Smooth muscle cell (in vitro differentiated cells): Measurements from ENCODE around the gene EIF4H. TPM values are rescaled to one million over a fixed set of nuclear protein-coding genes. Genes with fewer than 3 reads are reported as not detected.
"Not testable (repeated sequence)": the region's sequence is repeated elsewhere in the genome, so short reads cannot be mapped to it uniquely, and the experiment has no call there.

Experiments used
- DNase-seq: peaks from one replicate; lab custom pipeline; 2025; ENCODE audit not compliant: unreplicated experiment; lab: John Stamatoyannopoulos, UW
- H2AFZ ChIP-seq: fragments of 200-600 bp; sonication (generic); 2 replicates; pipeline ENCODE4 v1.6.0; 2016; ENCODE audit warnings: antibody characterized with exemption, low read depth, mild to moderate bottlenecking
- H3F3A ChIP-seq: fragments of 200-600 bp; sonication (generic); 2 replicates; pipeline ENCODE4 v1.6.0; 2017; ENCODE audit warnings: antibody characterized with exemption, low read depth
- H3K27ac ChIP-seq: fragments of 200-600 bp; sonication (generic); 2 replicates; pipeline ENCODE4 v1.5.1; 2016; ENCODE audit warnings: low read depth, mild to moderate bottlenecking
- H3K27me3 ChIP-seq: fragments of 200-600 bp; sonication (generic); 2 replicates; pipeline ENCODE4 v1.6.1; 2016; ENCODE audit warnings: low read depth, mild to moderate bottlenecking
- H3K36me3 ChIP-seq: fragments of 200-600 bp; sonication (generic); 2 replicates; pipeline ENCODE4 v1.5.1; 2016; ENCODE audit warnings: low read depth
- H3K4me1 ChIP-seq: fragments of 200-600 bp; sonication (generic); 2 replicates; pipeline ENCODE4 v1.5.1; 2016; ENCODE audit warnings: low read depth
- H3K4me2 ChIP-seq: fragments of 200-600 bp; sonication (generic); 2 replicates; pipeline ENCODE4 v1.6.0; 2016; ENCODE audit warnings: mild to moderate bottlenecking
- H3K4me3 ChIP-seq: fragments of 200-600 bp; sonication (generic); 2 replicates; pipeline ENCODE4 v1.5.1; 2016; ENCODE audit warnings: mild to moderate bottlenecking
- H3K79me2 ChIP-seq: fragments of 200-600 bp; sonication (generic); 2 replicates; pipeline ENCODE4 v1.6.0; 2016; ENCODE audit warnings: low read depth, mild to moderate bottlenecking
- H3K9ac ChIP-seq: fragments of 200-600 bp; sonication (generic); 2 replicates; pipeline ENCODE4 v1.6.0; 2016; ENCODE audit warnings: low read depth
- H3K9me3 ChIP-seq: fragments of 200-600 bp; sonication (generic); replicated peaks from 2 replicates; pipeline ENCODE4 v1.5.1; 2016; ENCODE audit warnings: low read depth
- H4K20me1 ChIP-seq: fragments of 200-600 bp; sonication (generic); 2 replicates; pipeline ENCODE4 v1.6.0; 2016; ENCODE audit warnings: low read depth
- CTCF ChIP-seq: fragments of 200-600 bp; sonication (generic); IDR thresholded peaks from 2 replicates; pipeline ENCODE4 v1.5.1; 2017; ENCODE audit warnings: borderline replicate concordance, mild to moderate bottlenecking, antibody characterized with exemption; ENCODE audit not compliant: insufficient read depth, poor library complexity, severe bottlenecking
- WGBS: methylation state at CpG from one replicate; pipeline ENCODE4 v1.1.7; 2016; ENCODE audit warnings: low lambda C conversion rate; 5-methylcytosine and 5-hydroxymethylcytosine counted together
- polyA plus RNA-seq: library from polyadenylated mRNA; unstranded; fragments of >200 nt; fragmentation: Nextera tagmentation; extraction: Ambion mirVana; gene quantifications from 2 replicates; pipeline ENCODE4 v1.2.1, GENCODE V29; 2016
- total RNA-seq: library from RNA; depleted of rRNA; stranded (reverse); fragments of >200 nt; gene quantifications from 2 replicates; pipeline ENCODE4 v1.2.3, GENCODE V29; 2014

Gene EIF4H
- total and polyA plus RNA-seq, 2 experiments from 2014 or later = 168 to 222 TPM

DNA sequence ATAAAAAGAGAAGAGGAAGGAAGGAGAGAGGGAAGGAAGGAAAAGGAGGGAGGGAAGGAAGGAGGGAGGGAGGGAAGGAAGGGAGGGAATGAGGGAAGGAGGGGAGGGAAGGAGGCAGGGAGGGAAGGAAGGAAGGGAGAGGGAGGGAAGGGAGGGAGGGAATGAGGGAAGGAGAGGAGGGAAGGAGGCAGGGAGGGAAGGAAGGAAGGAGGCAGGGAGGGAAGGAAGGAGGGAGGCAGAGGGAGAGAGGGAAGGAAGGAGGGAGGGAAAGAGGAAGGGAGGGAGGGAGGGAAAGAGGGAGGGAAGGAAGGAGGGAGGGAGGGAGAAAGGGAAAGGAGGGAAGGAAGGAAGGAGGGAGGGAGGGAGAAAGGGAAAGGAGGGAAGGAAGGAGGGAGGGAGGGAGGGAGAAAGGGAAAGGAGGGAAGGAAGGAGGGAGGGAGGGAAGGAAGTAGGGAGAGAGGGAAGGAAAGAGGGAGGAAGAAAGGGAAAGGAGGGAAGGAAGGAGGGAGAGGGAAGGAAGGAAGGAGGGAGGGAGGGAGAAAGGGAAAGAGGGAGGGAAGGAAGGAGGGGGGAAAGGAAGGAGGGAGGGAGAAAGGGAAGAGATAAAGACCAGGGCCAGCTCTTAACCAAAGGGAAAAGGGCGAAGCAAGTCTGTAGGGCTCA lies 29.9 kb downstream of the EIF4H start:
- DNase-seq = no peak
- Histone ChIP-seq H3K4me1 (no peaks in the 10 kb centered on the region), H3K4me2 (no peak overlapping the region), H2AFZ (no peak overlapping the region), H3K4me3 (no peak overlapping the region), H3K9ac (no peak overlapping the region), H3K27ac (no peak overlapping the region), H3K79me2 (no peaks in the 10 kb centered on the region), H3K9me3 (no peaks in the 10 kb centered on the region), H3F3A (no peaks in the 10 kb centered on the region), H4K20me1 (peaks cover 10% of the 10 kb centered on the region), H3K27me3 (no peaks in the 10 kb centered on the region), H3K36me3 (no peaks in the 10 kb centered on the region)
- no peak for TF ChIP-seq CTCF
- 100% methylated on average over 1 of the region's 1 CpG for WGBS

- WGBS = 96% methylated on average over 10 of the region's 10 CpGs
- H3K4me3 ChIP-seq = not testable (repeated sequence)
These were observed 31.9 kb downstream of the EIF4H start for GRCh38 chr7:74206052-74206451.

DNA sequence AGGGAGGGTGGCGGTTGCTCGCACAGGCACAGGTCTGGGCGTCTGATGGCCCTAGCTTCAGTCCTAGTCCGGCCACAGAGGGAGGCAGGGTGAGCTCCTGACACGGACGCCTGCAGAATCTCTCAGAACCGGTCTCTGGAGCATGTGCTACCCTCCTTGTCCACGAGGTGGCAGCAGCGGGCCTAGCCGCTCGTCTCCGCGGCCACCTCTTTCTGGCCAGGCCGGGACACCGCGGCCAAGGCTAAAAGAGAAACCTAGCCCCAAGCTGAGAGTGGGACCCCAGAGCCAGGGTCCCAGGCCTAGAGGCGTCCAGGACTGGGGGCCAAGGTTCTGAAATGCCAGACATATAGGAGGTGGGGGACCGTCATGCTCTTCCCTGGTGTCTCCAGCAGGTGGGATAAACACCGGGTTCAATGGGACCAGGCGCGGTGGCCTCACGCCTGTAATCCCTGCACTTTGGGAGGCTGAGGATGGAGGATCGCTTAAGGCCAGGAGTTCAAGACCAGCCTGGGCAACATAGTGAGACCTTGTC lies 32.5 kb downstream of the EIF4H start:
- peak overlapping the region; percentile 2 for H3K4me3 ChIP-seq
- H3F3A ChIP-seq = no peaks in the 10 kb centered on the region

More at GRCh38 chr7:74206052-74206451, 31.9 kb downstream of the EIF4H start:
- not testable (repeated sequence) for H3K9me3 ChIP-seq, H4K20me1 ChIP-seq, H2AFZ ChIP-seq, H3K9ac ChIP-seq, H3K4me1 ChIP-seq, H3K27me3 ChIP-seq, H3K36me3 ChIP-seq, H3K27ac ChIP-seq, H3K4me2 ChIP-seq, H3K79me2 ChIP-seq, H3F3A ChIP-seq, DNase-seq

GRCh38 chr7:74207586-74207985 lies 33.4 kb downstream of the EIF4H start:
- Histone ChIP-seq H3K27ac (no peak overlapping the region), H3K4me2 (no peak overlapping the region), H3K36me3 (no peaks in the 10 kb centered on the region), H3K27me3 (no peaks in the 10 kb centered on the region), H4K20me1 (no peaks in the 10 kb centered on the region), H3K79me2 (no peaks in the 10 kb centered on the region), H3F3A (no peaks in the 10 kb centered on the region), H3K4me3 (no peak overlapping the region), H3K9me3 (no peaks in the 10 kb centered on the region), H3K9ac (no peak overlapping the region), H3K4me1 (no peaks in the 10 kb centered on the region), H2AFZ (no peak overlapping the region)
- DNase-seq = no peak
- 94% methylated on average over 11 of the region's 11 CpGs for WGBS
- TF ChIP-seq CTCF = no peak

More for the DNA sequence above, 32.5 kb downstream of the EIF4H start:
- Histone ChIP-seq H3K27me3 (no peaks in the 10 kb centered on the region), H3K79me2 (no peaks in the 10 kb centered on the region), H2AFZ (no peak overlapping the region), H3K36me3 (no peaks in the 10 kb centered on the region), H3K4me1 (no peaks in the 10 kb centered on the region), H3K4me2 (peak overlapping the region; percentile 52), H3K9ac (no peak overlapping the region), H4K20me1 (no peaks in the 10 kb centered on the region), H3K27ac (no peak overlapping the region), H3K9me3 (no peaks in the 10 kb centered on the region)
- DNase-seq = peak; percentile 77
- WGBS = 26% methylated on average over 23 of the region's 23 CpGs
- TF ChIP-seq CTCF = peak; percentile 88

DNA sequence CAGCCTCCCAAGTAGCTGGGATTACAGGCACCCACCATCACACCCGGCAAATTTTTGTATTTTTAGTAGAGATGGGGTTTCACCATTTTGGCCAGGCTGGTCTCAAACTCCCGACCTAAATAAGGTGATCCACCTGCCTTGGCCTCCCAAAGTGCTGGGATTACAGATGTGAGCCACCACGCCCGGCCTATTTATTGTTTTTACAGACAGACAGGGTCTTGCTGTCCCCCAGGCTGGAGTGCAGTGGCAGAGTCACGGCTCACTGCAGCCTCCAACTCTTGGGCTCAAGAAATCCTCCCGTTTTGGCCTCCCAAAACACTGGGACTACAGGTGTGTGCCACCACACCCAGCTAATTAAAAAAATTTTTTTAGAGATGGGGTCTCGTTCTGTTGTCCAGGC lies 34.1 kb downstream of the EIF4H start:
- not testable (repeated sequence) for H3K27ac ChIP-seq, H3K9ac ChIP-seq, H2AFZ ChIP-seq, DNase-seq, H3K79me2 ChIP-seq, H3K4me3 ChIP-seq, H3K27me3 ChIP-seq, H3K36me3 ChIP-seq, H3F3A ChIP-seq, H3K4me1 ChIP-seq, H4K20me1 ChIP-seq, H3K4me2 ChIP-seq, H3K9me3 ChIP-seq
- WGBS = 94% methylated on average over 7 of the region's 7 CpGs
